Measurements from ENCODE around the gene MAEL.

DNA sequence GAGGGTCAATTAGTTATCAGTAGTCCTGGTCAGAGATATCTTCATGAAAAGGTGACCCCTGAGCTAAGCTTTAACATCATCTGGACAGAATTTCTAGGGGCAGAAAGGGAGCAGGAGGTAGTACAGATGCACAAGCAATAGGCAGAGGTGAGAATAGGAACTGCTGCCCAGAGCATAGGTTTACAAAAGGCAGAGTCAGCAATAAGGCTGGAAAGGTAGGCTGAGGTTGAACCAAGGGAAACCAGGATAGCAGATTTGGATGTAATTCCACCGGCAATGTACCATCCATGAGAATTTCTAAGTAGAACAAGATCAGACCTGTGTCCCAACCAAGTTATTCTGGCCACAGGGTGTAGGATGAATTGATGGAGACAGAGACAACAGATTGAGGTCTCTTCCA lies 7.5 kb upstream of the MAEL start:
- TF ChIP-seq POLR2A (IDR thresholded peaks at IDR 0.05; ENCODE audit: control extremely low read depth in 1 of 2, low read depth in 2 of 2, low read length in 2 of 2) (no peak), JUND (IDR thresholded peaks at IDR 0.05; ENCODE audit: low read length) (no peak), CBX8 (IDR thresholded peaks at IDR 0.05; ENCODE audit: borderline replicate concordance, low read depth, low read length) (no peak), EGR1 (IDR thresholded peaks at IDR 0.05; ENCODE audit: borderline replicate concordance, low read depth, low read length) (no peak), GABPA (IDR thresholded peaks at IDR 0.05; ENCODE audit: borderline replicate concordance, insufficient read depth, low read length) (no peak), KDM5A (IDR thresholded peaks at IDR 0.05; ENCODE audit: low read length) (no peak)
- TF ChIP-seq, protein P1, sequence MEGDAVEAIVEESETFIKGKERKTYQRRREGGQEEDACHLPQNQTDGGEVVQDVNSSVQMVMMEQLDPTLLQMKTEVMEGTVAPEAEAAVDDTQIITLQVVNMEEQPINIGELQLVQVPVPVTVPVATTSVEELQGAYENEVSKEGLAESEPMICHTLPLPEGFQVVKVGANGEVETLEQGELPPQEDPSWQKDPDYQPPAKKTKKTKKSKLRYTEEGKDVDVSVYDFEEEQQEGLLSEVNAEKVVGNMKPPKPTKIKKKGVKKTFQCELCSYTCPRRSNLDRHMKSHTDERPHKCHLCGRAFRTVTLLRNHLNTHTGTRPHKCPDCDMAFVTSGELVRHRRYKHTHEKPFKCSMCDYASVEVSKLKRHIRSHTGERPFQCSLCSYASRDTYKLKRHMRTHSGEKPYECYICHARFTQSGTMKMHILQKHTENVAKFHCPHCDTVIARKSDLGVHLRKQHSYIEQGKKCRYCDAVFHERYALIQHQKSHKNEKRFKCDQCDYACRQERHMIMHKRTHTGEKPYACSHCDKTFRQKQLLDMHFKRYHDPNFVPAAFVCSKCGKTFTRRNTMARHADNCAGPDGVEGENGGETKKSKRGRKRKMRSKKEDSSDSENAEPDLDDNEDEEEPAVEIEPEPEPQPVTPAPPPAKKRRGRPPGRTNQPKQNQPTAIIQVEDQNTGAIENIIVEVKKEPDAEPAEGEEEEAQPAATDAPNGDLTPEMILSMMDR (IDR thresholded peaks at IDR 0.05; ENCODE audit: control extremely low read depth in 1 of 3, insufficient read depth in 1 of 3, low read depth in 1 of 3, low read length in 3 of 3) = no peak

Data from H1 (cell line).